Muscle of leg (tissue), 11 donors: ENCODE data around the gene RELA. TPM values are rescaled to one million over a fixed set of nuclear protein-coding genes. Genes with fewer than 3 reads are reported as not detected.
"Not testable (repeated sequence)": the region's sequence is repeated elsewhere in the genome, so short reads cannot be mapped to it uniquely, and the experiment has no call there.

ENCODE experiments used
- DNase-seq: peaks from one replicate; pipeline ENCODE4 v3.0.0; 2013
- H3K27ac ChIP-seq: one replicate; pipeline ENCODE4 v1.5.1; 2013; ENCODE audit warnings: mild to moderate bottlenecking, low read length, control low read depth
- H3K27me3 ChIP-seq: one replicate; pipeline ENCODE4 v1.6.1; 2013; ENCODE audit warnings: low read length; ENCODE audit not compliant: control insufficient read depth, insufficient read depth
- H3K36me3 ChIP-seq: one replicate; pipeline ENCODE4 v1.6.1; 2013; ENCODE audit warnings: low read length; ENCODE audit not compliant: control insufficient read depth, insufficient read depth
- H3K4me1 ChIP-seq: one replicate; pipeline ENCODE4 v1.6.1; 2013; ENCODE audit warnings: low read length; ENCODE audit not compliant: control insufficient read depth, insufficient read depth
- H3K4me3 ChIP-seq: one replicate; pipeline ENCODE4 v1.5.1; 2013; ENCODE audit warnings: low read length, control low read depth
- H3K9me3 ChIP-seq: replicated peaks from 2 replicates; pipeline ENCODE4 v1.6.1; 2013; ENCODE audit warnings: low read depth, low read length; ENCODE audit not compliant: control insufficient read depth
- WGBS: methylation state at CpG from one replicate; pipeline ENCODE4 v1.1.5; 2013; ENCODE audit warnings: missing lambda C conversion rate; ENCODE audit not compliant: insufficient coverage; 5-methylcytosine and 5-hydroxymethylcytosine counted together
- polyA plus RNA-seq, 8 donors: library from polyadenylated mRNA; unstranded; fragments of 120-200 nt; gene quantifications; one replicate each; pipeline versions ENCODE4 v1.2.1 to v1.2.3, GENCODE V29; 2013; ENCODE audit warnings: inconsistent platforms in 1 of 8, low replicate concordance in 1 of 8; ENCODE audit not compliant: insufficient read length in 8 of 8, insufficient read depth in 1 of 8
- total RNA-seq: library from RNA; stranded (reverse); fragments of 120-200 nt; gene quantifications from one replicate; pipeline ENCODE4 v1.2.4, GENCODE V29; 2013

RELA gene
- total and polyA plus RNA-seq, 9 donors = 18.8 to 54.2 (median 42.8) TPM

GRCh38 chr11:65680192-65680743, 17.6 kb upstream of the RELA start:
- H3K4me3 ChIP-seq = no peak overlapping the region

GRCh38 chr11:65672982-65673381, 10.3 kb upstream of the RELA start:
- Histone ChIP-seq H3K27ac (no peak overlapping the region), H3K4me3 (no peak overlapping the region), H3K27me3 (no peaks in the 10 kb centered on the region), H3K36me3 (no peaks in the 10 kb centered on the region), H3K9me3 (no peaks in the 10 kb centered on the region), H3K4me1 (no peaks in the 10 kb centered on the region)
- no peak for DNase-seq
- WGBS = no CpG with 5 or more reads among the region's 2 CpGs

More at GRCh38 chr11:65680192-65680743, 17.6 kb upstream of the RELA start:
- Histone ChIP-seq H3K9me3 (no peaks in the 10 kb centered on the region), H3K4me1 (no peaks in the 10 kb centered on the region), H3K36me3 (no peaks in the 10 kb centered on the region), H3K27ac (no peak overlapping the region), H3K27me3 (peaks cover 3% of the 10 kb centered on the region)
- DNase-seq = no peak
- no CpG with 5 or more reads among the region's 5 CpGs for WGBS

GRCh38 chr11:65672180-65672860, 9.6 kb upstream of the RELA start:
- no peak for DNase-seq
- Histone ChIP-seq H3K36me3 (no peaks in the 10 kb centered on the region), H3K9me3 (no peaks in the 10 kb centered on the region), H3K27me3 (no peaks in the 10 kb centered on the region), H3K4me1 (no peaks in the 10 kb centered on the region), H3K27ac (no peak overlapping the region), H3K4me3 (no peak overlapping the region)

DNA sequence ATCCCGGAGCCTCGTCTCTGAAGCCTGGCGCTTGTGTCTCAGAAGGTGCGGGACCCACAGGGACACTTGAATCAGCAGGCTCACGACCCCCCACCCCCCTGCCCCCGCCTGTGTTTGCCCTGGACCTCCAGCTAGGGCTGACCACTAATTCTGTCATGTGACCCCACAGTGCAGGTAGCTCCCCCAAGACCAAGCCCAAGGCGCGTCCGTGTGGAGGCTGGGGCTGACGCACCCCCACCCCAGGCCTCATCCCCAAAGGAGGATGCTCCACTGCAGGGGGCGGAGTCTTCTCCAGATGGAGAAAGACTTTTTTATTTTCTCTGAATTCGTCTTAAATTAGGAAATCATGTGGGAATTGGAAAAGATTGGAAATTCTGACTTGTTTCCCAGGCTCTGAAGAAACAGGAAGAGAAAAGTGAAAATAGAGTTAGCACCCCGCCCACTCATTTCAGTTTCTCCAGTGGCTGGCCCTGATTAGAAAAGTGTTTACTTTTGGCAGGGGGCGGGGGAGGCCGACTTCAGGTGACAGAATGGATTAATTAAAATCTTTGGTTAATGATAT, 1.0 kb upstream of the RELA start:
- Histone ChIP-seq H3K4me1 (peaks cover 24% of the 10 kb centered on the region), H3K4me3 (peak overlapping the region; percentile 80), H3K27ac (peak overlapping the region; percentile 100), H3K9me3 (no peaks in the 10 kb centered on the region), H3K36me3 (peaks cover 27% of the 10 kb centered on the region), H3K27me3 (no peaks in the 10 kb centered on the region)
- peak; percentile 97 for DNase-seq
- 0% methylated on average over 10 of the region's 15 CpGs for whole genome bisulfite sequencing

DNA sequence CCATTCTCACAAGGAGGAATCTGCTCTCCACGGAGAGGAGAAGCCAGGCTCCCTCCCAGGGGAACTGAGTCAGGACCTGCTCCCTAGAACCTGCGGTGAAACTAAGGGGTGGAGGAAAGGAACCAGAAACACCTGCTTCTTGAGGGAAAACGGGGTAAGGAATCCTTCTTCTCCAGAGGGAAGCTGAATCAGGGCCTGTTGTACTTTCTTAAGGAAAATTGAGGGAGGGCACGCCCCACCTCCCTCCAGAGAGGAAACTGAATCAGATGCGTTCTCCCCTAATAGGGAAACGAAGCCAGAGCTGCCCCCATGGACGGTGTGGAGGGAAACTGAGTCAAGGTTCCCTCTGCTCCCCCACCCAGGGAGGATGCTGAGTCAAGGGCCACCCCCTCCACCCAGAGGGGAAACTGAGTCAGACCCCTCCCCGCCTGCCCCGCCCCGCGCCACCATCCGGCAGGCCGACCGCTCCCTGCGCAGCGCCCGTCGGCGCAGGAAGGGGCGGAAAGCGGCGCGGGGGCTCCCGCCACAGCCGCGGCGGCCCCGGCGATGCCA, 393 bp downstream of the RELA start:
- DNase-seq = peak; percentile 56
- Histone ChIP-seq H3K36me3 (peaks cover 41% of the 10 kb centered on the region), H3K4me3 (peak overlapping the region; percentile 80), H3K9me3 (no peaks in the 10 kb centered on the region), H3K4me1 (peaks cover 24% of the 10 kb centered on the region), H3K27ac (peak overlapping the region; percentile 89), H3K27me3 (no peaks in the 10 kb centered on the region)
- under 1% methylated on average over 22 of the region's 29 CpGs for WGBS

DNA sequence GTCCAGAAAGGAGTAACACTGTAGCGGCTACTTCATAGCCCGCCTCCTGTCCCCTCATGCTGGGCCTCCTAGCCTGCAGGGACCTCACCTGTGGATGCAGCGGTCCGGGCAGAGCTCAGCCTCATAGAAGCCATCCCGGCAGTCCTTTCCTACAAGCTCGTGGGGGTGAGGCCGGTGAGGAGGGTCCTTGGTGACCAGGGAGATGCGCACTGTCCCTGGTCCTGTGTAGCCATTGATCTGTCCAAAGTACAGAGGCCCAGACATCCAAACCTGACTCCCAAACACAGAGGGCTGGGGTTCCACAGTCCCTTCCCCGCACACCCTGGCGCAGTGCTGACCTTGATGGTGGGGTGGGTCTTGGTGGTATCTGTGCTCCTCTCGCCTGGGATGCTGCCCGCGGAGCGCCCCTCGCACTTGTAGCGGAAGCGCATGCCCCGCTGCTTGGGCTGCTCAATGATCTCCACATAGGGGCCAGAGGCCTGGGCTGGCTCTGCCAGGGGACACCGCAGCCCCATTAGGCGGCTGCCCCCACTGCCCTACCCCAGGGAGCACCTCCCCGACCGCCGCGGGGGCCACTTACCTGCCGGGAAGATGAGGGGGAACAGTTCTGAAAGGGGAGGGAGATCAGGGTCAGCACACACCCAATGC, 993 bp downstream of the RELA start:
- Histone ChIP-seq H3K27me3 (no peaks in the 10 kb centered on the region), H3K4me1 (peaks cover 24% of the 10 kb centered on the region), H3K4me3 (peak overlapping the region; percentile 80), H3K36me3 (peaks cover 46% of the 10 kb centered on the region), H3K27ac (peak overlapping the region; percentile 89), H3K9me3 (no peaks in the 10 kb centered on the region)
- peak; percentile 9 for DNase-seq
- 81% methylated on average over 16 of the region's 25 CpGs for WGBS

DNA sequence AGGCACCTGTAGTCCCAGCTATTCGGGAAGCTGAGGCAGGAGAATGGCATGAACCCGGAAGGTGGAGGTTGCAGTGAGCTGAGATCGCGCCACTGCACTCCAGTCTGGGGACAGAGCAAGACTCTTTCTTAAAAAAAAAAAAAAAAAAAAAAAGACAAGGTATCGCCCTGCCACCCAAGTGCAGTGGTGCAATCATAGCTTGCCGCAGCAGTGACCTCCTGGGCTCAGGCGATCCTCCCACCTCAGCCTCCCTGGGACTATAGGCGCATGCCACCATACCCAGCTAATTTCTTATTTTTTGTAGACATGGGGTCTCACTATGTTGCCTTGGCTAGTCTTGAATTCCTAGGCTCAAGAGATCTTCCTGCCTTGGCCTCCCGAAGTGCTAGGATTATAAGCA, 1.8 kb downstream of the RELA start:
- not testable (repeated sequence) for H3K4me3 ChIP-seq, DNase-seq, H3K9me3 ChIP-seq, H3K27ac ChIP-seq, H3K27me3 ChIP-seq
- peaks cover 52% of the 10 kb centered on the region for H3K36me3 ChIP-seq
- peaks cover 24% of the 10 kb centered on the region for H3K4me1 ChIP-seq
- 93% methylated on average over 3 of the region's 9 CpGs for WGBS

GRCh38 chr11:65660038-65660437, 2.7 kb downstream of the RELA start:
- 89% methylated on average over 9 of the region's 9 CpGs for WGBS
- Histone ChIP-seq H3K9me3 (no peaks in the 10 kb centered on the region), H3K27ac (no peak overlapping the region), H3K27me3 (no peaks in the 10 kb centered on the region), H3K4me3 (no peak overlapping the region), H3K36me3 (peaks cover 61% of the 10 kb centered on the region), H3K4me1 (peaks cover 25% of the 10 kb centered on the region)
- DNase-seq = peak; percentile 5

- Histone ChIP-seq H3K9me3 (no peaks in the 10 kb centered on the region), H3K36me3 (peaks cover 76% of the 10 kb centered on the region), H3K27me3 (no peaks in the 10 kb centered on the region), H3K4me3 (no peak overlapping the region), H3K27ac (no peak overlapping the region), H3K4me1 (peaks cover 32% of the 10 kb centered on the region)
- peak; percentile 4 for DNase-seq
- 91% methylated on average over 21 of the region's 21 CpGs for WGBS
Measured at GRCh38 chr11:65658174-65659021, 4.3 kb downstream of the RELA start.
